AML-193 (cell line): ENCODE results near the gene KLC1.
A peak's percentile ranks its signal among the peaks of the same experiment; 100 is the strongest.

Experiments used
- DNase-seq, 2 experiments: peaks; one replicate each; lab custom pipeline; 2025; lab: John Stamatoyannopoulos, UW

Gene KLC1

DNA sequence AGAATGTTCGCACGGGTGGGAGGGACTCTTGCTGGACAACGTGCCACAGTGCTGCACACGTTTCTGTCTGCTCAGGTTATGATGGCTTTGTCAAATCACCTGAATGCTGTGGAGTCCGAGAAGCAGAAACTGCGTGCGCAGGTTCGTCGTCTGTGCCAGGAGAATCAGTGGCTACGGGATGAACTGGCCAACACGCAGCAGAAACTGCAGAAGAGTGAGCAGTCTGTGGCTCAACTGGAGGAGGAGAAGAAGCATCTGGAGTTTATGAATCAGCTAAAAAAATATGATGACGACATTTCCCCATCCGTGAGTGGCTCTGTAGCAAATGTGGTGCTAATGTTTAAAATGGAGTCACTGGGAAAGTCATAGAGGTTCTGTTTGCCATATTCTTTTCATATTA is 28.5 kb downstream of the KLC1 start:
- DNase-seq = no peak

DNA sequence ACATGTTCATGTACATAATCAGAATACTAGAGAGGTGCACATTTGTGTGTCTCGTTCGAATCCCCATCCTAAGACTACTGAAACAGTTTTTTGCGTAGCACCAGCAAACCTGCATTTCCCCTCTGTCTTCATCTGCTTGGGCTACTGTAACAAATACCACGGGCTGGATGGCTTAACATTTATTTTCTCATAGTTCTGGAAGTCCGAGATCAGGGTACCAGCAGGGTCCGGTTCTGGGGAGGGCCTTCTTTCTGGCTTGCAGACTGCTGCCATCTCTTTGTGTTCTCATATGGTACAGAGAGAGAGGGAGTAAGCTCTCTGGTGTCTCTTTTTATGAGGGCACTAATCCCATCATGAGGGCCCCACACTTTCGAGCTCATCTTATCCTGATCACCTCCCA is 30.6 kb downstream of the KLC1 start:
- DNase-seq = no peak

DNA sequence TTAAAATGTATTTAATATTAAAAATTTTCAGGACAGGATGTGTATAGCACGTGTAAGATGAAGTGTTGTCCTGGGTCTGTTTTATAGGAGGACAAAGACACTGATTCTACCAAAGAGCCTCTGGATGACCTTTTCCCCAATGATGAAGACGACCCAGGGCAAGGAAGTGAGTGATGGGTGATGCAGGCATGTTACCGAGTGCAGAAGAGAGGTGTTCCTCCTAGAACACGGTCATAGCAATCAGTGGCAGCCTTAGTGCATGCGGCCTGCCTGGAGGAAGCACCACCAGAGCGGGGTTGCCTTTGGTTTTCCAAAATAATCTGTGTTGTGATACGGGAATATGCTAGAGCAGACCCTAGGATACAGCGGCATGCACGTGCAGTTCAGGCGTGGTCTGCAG is 33.0 kb downstream of the KLC1 start:
- DNase-seq = no peak

DNA sequence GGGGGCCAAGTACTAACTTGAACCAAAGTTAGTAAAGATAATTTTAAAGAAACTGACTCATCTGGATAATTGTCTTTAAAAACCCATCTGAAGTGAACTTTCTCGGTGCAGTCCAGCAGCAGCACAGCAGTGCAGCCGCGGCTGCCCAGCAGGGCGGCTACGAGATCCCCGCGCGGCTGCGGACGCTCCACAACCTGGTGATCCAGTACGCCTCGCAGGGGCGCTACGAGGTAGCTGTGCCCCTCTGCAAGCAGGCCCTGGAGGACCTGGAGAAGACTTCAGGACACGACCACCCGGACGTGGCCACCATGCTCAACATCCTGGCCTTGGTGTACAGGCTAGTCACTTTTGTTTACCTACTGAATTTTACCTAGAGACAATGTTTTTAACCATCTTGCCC is 33.6 kb downstream of the KLC1 start:
- no peak for DNase-seq

DNA sequence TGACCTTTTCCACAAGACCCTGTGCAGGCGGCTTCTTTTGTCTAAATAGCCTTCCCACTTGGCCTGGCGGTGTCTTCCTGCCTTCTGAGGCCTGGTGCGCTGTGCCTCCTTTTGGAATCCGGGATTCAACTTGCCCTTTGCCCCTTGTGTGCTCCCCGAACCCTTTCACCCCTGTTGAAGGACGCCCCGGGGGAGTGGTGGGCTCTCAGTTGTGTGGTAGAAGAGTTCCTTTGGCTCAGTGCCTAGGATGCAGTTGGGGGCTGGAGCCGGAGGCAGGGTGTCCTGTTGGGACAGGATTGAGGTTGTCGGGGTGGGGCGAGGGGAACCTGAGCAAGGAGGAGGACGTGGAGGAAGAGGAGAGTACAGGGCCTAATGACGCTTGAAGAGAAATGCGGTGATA is 34.5 kb downstream of the KLC1 start:
- DNase-seq = no peak

DNA sequence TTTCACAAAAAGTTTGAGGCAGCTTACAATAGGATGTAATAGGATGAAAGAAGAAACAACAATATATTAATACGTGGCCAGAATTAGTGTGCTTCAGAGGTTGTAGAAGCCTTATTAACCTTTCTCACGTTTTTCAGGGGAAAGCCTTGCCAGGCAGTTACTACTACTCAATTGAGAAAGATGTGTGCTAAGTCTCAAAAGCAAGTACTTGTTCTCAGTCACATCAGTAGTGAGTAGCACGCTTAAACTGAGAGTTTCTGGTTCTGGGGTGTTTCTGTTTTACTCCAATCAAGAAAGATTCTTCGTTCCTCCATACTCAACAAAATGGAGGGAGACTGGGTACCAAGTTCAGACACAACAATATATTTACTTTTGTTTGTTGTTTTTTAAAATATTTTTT is 38.7 kb downstream of the KLC1 start:
- no peak for DNase-seq

DNA sequence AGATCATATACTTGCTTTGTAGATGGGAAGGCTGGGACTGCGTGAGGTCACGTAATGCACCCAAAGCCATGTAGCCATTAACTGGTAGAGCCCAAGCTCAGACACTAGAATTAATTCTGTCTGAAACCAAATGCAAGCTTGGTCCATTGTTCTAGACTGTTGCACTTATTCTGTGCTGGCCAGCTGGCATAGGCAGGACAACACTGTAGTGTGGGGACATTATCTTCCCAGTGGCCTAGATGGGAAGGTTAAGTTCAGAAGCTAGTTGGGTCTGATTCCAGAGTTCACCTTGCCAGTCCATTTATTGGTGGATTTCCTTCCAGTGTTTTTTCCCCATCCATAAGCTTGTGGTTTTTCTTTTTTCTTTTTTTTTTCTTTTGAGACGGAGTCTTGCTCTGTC is 39.1 kb downstream of the KLC1 start:
- DNase-seq = no peak

DNA sequence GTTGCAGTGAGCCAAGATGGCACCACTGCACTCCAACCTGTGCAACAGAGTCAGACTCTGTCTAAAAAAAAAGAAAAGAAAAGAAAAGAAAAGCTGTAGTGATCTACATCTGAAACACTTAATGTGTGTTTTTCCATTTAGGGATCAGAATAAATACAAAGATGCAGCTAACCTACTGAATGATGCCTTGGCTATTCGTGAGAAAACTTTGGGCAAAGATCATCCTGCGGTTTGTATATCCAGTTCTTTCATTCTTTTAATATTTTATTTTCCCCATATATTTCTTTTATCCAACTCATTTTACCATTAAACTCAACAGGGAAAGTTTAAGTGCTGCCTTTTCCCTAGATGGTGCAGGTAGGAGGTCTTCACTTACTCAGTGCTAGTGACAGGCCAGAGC is 40.4 kb downstream of the KLC1 start:
- DNase-seq = no peak

DNA sequence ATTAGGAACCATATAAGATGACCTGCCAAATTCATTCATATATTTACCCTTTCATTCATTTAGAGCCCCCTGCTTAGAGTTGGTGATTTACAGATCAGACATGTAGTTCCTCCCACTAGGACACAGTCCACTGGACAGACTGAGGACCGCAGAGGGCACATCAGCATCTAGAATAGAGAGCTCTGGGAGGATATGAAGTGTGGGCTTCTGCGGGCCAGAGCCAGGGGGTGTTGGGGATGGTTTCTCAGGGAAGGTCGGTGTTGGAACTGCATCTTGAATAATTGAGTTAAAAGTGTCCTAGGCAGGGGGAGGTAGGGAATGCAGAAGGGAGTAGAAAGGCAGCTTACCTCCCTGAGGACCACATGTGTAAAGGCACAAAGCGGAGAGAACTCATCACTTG is 42.9 kb downstream of the KLC1 start:
- no peak for DNase-seq

DNA sequence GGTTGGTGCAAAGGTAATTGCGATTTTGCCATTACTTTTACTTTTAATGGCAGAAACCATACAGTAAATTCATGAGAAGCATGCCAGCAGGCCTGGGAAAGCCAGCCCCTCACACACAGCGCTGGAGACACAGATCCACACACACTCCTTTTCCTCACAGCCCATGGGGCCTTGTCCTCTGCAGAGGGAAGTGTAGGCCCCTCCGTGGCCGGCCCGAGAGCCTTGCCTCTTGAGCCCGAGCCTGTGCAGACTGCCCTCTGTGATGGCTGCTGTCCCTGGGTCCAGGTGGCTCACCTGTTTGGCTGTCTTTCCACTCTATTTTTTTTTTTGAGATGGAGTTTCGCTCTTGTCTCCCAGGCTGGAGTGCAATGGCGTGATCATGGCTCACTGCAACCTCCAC is 46.9 kb downstream of the KLC1 start:
- no peak for DNase-seq

DNA sequence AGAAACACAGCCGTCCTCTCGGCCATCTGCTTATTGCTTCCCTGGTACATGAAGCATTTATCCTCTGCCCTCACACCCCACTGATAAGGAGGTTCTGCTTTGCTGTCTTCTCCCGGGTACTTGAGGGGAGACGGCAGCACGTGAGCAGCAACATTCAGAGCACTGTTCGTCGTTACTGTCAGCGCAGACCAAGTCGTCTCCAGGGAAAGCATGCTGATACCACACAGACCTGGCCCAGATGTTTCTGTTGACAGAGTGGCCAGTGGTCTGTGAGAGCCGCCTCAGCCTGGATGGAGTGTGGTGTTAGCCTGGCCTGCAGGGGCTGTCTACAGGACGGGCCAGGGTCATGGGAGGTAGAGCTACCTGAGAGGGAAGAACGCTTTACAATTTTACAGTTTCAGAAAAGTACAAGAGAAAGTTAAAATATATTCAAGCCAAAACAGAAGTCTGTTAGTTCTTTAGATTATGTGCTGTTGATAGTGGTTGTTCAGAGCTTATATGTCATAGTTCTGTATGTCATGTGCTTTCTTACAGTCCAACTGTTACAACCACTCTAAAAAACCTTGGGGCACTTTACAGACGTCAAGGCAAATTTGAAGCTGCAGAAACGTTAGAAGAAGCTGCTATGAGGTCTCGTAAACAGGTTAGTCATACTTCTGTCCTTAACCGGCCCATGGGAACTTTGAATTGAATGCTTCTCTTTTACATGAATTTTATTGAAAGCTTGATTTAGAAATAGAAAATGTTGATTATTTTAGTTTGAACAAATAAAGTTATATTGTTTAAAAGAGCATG is 48.1 kb downstream of the KLC1 start:
- DNase-seq = no peak

DNA sequence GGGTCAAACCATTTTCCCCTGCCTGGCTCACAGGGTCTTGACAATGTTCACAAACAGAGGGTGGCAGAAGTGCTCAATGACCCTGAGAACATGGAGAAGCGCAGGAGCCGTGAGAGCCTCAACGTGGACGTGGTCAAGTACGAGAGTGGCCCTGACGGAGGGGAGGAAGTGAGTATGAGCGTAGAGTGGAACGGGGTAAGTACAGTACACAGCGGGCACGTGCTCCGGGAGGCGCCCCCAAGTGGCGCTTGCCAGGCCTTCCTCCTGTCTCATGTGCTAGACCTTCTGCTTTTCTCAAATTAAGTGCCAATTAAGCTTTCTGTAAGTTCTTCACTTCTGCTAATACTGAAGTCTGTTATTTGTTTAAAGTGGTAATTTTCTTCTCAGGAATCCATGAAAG is 50.3 kb downstream of the KLC1 start:
- DNase-seq = peak; percentile 13 to 22

DNA sequence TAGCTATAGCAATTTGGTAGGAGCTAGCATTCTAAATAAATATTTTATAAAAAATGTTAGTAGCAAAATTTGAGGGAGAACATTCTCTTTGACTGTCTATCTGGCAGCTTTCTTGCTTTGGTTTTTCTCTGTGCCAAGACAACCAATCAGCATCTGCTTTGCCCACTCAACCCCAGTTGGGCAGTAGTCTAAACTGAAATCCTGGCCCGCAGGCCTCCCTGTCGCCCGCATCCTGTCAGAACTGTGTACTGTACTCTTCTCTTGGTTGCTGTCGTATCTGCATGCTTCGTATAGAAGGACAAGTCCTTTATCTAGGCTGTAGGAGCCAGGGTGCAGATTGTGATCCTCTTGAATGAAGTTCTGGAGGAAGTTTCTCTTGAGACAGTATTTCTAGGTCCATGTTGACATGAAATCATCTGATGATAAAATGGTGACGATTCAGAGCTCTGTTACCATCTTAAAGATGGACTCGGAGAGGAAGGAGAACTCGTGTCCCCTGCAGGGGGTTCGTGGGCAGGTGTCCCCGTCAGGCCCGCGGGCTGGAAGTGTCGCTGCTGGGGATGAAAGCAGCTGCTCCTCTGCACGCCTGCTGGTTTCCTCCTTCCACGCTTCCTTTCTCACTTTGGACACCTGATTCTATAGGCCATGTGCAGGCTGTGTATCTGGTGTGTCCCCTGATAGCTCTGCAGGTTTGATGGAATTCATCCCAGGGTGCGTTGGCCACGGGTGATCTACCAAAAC is 51.6 kb downstream of the KLC1 start:
- no peak for DNase-seq

DNA sequence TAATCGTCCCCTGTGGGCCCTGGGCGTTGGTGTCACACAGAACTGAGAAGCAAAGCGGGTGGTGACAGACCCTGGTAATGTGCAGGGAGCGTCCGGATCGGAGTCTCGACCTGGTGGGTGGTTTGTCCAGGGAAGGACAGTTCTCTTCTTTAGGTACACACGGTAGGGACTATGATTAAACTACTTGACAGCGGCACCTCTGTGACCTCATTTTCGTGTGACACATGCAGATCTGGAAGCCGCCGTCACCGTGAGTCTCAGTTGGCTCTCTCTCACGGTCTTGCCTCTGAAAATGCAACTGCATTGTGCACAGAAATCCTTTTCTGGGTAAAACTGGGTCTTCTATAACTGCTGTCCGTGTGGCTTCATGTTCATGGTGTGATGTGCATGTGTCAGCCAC is 54.1 kb downstream of the KLC1 start:
- no peak for DNase-seq

DNA sequence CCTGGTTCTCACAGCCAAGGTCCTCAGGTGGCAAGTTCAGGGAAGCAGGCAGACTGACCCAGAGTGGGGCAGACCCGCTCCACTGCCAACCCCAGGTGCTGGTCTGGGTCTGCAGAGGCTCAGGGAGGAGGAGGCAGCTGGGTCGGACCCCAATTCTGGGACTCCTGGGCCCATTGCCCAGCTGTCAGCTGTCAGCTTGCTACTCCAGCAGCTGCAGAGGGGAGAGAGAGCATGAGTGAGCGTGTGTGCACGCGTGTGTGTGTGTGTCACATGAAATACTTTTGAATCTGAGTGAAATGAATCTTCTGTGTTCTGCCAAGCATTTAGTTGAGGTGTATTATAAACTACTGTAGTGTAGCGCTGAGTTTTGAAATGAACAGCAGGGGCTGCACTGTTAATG is 55.5 kb downstream of the KLC1 start:
- no peak for DNase-seq

DNA sequence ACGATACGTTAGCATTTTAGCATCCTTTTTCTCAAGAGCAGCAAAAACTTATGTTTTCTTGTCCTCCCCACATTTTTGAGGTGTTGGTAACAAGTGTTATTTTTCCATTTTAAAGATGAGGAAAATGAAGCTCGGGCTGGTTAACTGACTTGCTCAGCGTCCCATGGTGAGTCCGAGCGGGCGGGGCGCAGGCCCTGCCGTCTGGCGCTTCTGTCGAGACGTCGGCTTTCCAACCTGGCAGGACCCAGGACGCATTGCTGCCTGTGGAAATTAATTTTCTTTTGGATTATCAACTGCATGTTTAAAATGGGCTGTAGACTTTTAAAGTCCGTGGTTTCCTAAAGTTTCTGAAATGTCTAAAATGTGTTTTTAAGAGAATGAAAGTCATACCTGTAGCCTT is 55.9 kb downstream of the KLC1 start:
- DNase-seq = no peak

DNA sequence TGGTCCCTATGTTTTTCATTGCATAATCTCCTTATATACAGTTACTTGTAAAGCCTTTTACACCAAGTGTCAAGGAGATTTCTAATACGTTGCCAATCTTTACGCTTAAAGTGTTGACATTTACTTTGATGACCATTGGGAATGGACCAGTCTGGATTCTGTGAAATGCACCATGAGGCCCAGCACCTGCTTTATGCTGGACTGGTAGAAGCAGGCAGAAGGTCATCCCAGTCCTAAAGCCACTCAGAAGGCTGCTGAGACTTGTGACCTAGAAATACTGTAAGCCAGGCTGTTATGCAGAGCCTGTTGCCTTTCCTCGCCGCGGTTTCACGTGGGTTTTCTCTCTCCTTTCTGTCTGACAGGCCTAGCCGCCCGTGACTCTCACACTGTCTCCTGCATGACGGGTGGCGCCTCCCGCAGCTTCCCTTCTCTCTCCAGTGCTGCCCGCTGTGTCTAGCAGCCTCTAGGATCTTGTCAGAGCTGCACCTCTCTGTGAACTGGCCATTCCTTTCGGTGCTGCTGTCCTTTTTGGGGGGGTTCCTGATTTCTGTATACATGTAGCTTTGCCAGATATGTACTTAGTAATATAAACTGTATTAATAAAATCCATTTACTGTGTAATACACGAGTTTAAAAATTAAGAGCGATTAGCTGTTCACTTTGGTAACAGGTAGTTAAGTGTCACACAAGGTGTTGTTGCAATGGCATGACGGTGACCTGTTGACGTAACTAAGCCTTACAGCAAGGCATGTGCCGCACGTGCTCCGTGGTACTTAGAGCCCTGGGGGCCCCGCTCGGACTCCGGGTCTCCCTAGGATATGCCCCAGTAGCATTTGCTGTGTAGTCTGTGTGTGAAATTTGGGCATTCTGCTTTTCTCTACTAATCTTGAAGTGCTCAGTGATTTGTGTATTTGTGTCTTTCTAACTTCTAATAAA is 56.5 kb downstream of the KLC1 start:
- no peak for DNase-seq

DNA sequence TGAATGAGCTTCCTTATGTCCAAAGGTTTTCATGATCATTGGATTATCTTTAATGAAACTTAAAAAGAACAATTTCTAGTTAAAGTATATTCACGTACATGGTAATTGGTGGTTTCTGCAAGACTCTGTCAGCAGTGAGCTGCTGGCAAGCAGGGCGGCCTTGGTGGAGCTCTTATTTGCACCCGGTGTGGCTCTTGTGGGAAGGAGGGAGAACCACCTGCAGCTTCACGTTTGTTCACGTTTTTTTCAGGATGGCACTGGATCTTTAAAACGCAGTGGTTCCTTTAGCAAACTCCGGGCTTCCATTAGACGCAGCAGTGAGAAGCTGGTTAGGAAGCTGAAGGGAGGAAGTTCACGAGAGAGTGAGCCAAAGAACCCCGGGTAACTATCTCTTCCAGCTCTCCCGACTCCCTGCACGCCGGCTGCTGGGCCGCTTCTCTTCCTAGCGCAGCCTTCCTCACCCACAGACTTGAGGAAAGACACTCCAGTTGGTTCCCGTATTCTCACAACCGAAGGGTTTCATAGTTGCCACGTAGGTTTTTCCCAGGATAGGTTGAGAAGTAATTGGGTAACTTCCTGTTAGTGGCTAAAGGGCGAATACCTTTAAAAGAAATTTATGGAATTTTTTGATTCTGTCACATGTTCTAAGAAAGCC is 57.9 kb downstream of the KLC1 start:
- no peak for DNase-seq

DNA sequence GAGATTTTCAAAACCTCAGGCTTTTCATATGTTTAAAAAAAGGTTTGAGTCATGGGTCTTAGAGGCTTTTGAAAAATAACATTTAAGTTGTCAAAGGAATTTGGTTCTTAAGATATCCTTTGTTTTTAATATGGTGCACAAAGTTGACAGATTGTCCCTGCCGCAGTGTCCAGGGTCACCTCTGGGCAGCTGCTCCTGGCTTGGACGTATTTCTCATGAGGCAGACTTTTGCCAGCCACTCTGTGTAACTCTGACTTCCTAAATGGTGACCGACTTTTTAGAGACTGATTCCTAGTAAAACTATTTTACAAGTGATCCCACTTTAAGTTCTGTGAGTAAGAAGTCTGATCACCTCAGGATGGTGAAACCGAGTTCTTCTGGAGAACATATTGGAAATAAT is 58.7 kb downstream of the KLC1 start:
- DNase-seq = no peak

DNA sequence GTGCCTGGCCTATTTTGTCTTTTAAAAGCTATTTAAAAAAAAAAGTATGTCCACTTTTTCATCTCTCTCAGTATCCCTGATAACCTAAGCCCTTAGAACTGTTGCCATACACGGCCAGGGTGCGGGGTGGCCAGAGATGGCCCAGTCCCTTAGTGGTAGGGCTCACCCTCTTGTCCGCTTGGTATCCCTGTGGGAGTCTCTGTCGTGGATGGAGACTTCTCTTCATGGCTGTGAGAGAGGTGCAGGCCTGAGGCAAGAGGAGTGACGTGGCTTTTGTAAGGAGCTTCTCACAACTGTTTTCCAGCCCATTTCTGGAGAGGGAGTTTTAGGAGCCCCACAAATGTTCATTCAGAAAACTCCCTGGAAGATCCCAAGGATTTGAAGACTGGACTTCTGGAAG is 59.4 kb downstream of the KLC1 start:
- DNase-seq = no peak

DNA sequence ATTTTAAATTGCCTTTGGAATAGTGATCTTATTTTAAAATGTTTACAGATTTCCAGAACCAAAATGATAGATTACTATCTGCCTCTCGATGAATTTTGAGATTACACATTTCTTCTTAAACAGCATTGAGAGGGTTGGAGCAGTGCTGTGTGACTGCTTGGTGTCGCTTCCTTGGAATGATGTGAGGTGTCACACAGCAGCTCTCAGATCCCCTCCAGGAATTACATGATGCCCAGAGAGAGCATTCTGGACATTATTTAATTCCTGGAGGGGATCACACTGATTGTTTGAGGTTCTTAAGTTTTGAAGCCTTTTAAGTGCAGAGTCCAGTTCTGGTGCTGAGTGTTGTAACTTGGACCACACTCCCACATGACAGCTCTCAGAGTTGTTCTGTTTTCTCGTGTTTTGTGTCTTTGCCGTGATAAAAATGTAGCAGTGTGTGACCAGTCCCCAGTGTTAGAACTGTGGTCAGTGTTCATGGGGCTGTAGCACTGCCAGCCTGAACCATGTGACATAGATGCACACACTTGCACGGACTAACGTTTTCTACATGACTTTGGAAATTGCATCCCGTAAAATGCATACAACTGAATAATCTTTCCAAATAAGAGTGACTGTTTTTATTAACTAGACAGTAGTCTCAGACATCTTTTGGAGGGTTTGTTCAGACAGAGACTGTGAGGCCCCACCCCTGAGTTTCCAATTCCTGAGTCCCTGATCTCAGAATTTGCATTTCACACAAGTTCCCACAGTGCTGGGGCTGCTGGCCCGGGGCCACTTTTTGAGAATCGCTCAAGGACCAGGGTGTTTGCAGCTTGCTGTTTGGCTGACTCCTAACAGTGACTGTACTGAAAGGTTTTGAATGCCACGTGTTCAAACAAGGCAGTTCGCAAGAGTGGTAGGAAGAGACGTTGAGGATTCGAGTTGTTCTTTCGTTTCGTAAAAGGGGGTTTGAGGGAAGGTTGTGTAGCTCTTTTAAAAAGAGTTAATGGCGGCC is 60.2 kb downstream of the KLC1 start:
- no peak for DNase-seq
